HG03521 (cell line): ENCODE data around the gene BCL2.

ENCODE experiments used
- ATAC-seq: cut with Tn5 transposase; IDR thresholded peaks from one replicate; pipeline ENCODE4 v1.9.1; 2021; ENCODE audit warnings: mild to moderate bottlenecking, moderate library complexity; ENCODE audit not compliant: unreplicated experiment

The BCL2 gene

GRCh38 chr18:63161761-63162195, 157.8 kb downstream of the BCL2 start:
- ATAC-seq: peak; percentile 57

DNA sequence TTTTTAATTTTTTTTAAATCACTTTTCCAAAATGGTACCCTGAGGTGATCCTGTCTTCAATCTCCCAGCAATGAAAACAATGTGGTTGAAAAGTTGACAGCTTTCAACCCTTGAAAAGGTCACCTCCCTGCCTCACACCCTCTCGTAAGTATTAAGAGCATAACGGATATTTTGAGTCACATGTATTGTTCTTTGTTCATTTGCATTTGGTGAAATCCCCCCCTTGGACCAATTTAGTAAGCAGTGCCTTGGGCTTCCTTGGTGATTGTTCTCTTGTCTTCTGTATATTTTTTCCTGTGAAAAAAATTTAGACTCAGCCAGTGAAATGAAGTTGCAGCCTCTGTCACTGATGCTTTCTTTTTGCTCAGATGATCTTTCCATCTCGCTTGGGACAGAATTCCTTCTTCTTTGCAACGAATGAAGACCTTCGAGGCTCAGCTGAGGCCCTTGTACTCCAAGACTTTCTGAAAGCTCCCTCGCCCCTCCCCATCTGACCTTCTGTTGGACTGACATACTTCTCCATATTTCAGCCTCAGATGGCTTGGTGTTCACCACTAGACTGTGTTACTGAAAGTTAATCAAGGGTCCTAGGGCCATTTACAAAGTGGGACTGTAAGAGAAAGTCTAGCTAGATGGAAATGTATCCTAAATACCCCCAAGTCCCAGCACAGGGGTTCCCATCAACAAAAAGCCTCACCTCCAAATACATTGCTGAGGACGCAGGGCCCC, 158.4 kb downstream of the BCL2 start:
- ATAC-seq: peak; percentile 19

DNA sequence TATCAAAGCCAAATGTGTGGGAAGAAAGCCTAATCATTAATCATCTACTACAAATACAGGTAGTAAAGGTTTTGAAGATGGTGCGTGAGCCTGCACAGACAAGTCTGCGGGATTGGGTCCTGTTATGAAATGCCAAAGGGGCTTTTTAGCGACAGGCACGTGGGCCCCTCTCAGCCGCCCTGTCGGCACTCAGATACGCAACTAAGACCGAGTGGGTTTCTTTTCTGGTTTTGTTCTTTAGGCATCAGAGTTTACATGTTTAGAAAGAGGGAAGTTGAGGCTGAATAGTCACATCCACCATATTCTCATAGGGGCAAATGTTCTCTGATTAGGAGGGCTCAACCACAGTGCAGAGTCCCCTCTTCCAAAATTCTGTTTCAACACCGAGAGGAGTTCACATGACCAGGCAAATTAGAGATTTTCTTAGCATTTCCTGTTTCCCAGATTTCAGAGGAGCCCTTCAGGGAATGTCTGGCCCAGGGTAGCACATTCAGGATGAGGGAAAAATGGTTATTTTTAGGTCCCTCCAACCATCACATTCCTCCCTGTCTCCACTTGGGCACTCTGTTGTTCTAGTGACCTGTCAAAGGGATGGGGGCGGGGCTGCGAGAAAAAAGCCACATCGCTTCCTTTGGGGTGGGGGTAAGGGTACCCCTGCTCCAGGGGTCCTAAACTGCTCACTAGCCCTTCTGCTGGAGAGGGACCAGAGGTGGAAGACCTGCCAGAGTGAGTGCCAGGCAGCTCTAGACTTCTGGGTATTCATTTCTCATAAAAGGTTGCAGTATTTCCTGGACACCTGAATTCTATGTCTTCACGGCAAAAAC, 159.2 kb downstream of the BCL2 start:
- no peak for ATAC-seq

- ATAC-seq: no peak
These were observed 160.0 kb downstream of the BCL2 start for GRCh38 chr18:63159590-63159989.

DNA sequence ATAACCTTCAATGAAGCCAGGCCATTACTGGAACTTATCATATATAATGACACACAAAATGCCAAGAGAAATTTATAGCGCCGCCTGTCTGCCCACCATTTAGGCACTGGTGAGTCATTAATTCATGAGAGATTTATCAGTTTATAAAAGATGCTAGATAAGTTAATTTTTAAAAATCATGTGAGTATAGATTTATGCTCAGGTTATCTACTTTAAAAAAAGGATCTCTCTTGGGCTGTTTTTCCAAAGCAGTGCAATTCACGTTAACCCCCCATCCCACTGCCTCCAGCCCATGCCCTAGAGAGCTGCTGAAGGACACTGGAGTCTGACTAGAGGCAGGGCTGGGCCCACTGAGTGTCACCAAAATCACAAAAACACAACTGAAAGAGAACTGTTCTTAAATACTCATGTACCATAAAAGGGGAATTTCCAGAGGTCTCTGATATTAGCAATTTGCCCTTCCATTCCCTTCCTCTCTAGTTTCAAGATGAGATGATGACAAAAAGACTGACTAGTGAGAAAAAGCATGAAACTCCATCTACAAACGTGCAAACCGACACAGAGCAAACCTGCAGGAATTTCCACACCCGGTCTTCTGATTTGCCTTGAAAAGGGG, 160.8 kb downstream of the BCL2 start:
- no peak for ATAC-seq

- ATAC-seq: no peak
These were observed 161.4 kb downstream of the BCL2 start for GRCh38 chr18:63158012-63158631.

DNA sequence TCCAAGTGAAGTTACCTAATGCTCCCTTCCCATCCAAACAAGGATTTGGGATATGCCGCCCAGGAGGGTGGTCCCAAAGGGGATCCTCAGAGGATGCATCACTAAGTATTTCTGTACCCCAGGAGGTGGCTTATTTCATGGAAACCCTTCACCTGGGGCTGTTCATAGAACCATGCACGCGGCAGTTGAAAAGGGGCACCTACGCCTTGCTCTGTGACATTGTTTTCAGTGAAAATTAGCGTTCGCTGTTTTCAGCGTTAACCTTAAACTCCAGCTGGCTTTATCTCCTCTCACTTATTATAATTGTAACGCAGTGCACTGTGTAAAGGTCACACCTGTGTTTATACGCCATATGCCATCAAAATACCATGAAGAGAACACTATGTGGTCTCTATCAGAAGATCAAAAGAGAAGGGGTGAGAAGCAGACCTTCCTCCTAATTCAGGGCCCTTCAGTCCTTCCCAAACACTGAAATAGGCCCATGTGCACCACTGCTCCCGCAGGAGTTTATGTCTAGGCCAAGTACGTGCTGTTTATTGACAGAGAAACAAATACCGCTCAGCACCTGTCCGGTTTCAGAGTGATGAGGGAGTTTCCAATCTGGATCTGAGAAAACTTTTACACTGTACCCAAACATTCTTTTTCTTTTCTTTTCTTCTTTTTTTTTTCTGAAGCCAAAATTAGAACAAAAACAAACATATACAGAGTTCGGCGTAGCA, 162.1 kb downstream of the BCL2 start:
- ATAC-seq: no peak

- no peak for ATAC-seq
These were observed 163.4 kb downstream of the BCL2 start for GRCh38 chr18:63155910-63156773.

- peak; percentile 41 for ATAC-seq
These were observed 164.3 kb downstream of the BCL2 start for GRCh38 chr18:63155169-63155852.

GRCh38 chr18:63154350-63155152, 165.0 kb downstream of the BCL2 start:
- no peak for ATAC-seq

GRCh38 chr18:63152791-63153190, 166.8 kb downstream of the BCL2 start:
- no peak for ATAC-seq

GRCh38 chr18:63152096-63152495, 167.5 kb downstream of the BCL2 start:
- ATAC-seq: no peak

DNA sequence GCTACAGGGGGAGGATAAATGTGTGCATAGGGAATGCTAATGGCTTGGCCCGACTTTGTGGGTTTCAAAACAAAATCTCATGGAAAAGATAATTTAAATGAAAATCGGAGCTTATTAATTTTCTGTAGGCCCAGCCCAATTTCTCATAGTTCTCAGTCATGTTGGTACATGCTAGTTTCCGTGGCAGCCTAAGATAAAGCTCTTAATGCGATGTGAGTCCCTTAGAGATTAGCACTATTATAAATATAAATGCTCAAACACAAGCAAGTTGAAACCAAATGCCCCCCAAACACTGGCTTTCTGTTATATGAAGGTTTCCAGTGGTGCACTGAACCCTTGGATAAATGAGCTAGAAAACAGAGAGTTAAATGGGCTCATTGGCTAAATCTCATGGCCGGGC, 168.0 kb downstream of the BCL2 start:
- ATAC-seq: no peak

DNA sequence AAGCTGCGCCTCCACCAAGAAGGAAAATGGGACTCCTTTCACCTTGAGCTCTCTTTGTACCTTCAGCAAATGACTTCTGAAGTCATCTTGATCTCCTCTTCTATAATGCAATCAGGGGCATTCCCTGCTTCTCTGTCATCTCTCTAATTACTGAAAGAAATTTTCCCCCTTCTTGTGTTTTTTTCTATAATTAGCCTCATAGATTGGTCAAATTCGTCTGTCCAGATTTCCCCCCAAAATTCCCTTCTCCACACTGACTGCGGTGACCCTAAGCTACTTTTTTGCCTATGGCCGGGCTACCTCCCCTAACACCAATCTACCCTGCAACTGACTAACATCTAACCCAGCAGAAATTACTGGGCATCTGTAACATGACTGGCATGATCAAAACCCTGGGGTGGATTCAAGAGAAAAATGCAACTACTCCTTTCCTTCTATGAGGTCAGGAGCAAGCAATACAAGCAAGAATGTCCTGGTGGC, 168.6 kb downstream of the BCL2 start:
- no peak for ATAC-seq

GRCh38 chr18:63150326-63150725, 169.2 kb downstream of the BCL2 start:
- no peak for ATAC-seq

DNA sequence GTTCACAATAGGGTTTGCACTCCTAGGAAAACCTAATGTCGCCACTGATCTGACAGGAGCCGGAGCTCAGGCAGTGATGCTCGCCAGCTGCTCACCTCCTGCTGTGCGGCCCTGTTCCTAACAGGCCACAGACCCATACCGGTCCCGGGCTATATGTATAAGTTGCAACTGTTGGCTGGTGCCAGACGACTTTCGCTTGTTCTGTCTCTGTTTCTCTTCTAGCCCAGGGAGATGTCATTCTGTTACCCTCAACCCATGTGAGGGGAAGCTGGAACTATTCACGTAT, 170.3 kb downstream of the BCL2 start:
- no peak for ATAC-seq

GRCh38 chr18:63148449-63149301, 170.9 kb downstream of the BCL2 start:
- ATAC-seq: no peak

- ATAC-seq: no peak
These were observed 171.6 kb downstream of the BCL2 start for GRCh38 chr18:63147973-63148372.
